Hepatocyte (in vitro differentiated cells): ENCODE results near the gene ABCC11. TPM values are rescaled to one million over a fixed set of nuclear protein-coding genes. Genes with fewer than 3 reads are reported as not detected.

ENCODE experiments used
- DNase-seq: peaks from one replicate; pipeline ENCODE4 v3.0.0-alpha.2; 2016; ENCODE audit warnings: low spot score
- H2AFZ ChIP-seq: fragments of 200-600 bp; sonication (generic); 2 replicates; pipeline ENCODE4 v1.6.0; 2016; ENCODE audit warnings: antibody characterized with exemption, mild to moderate bottlenecking
- H3K27ac ChIP-seq: fragments of 200-600 bp; sonication (generic); 2 replicates; pipeline ENCODE4 v1.5.1; 2016; ENCODE audit warnings: mild to moderate bottlenecking
- H3K27me3 ChIP-seq: fragments of 200-600 bp; sonication (generic); 2 replicates; pipeline ENCODE4 v1.6.1; 2016
- H3K36me3 ChIP-seq: fragments of 200-600 bp; sonication (generic); replicated peaks from 2 replicates; pipeline ENCODE4 v1.5.1; 2016; ENCODE audit warnings: low read depth; ENCODE audit not compliant: insufficient read depth
- H3K4me1 ChIP-seq: fragments of 200-600 bp; sonication (generic); 2 replicates; pipeline ENCODE4 v1.5.1; 2016; ENCODE audit warnings: mild to moderate bottlenecking, moderate library complexity; ENCODE audit not compliant: insufficient read depth
- H3K4me2 ChIP-seq: fragments of 200-600 bp; sonication (generic); 2 replicates; pipeline ENCODE4 v1.6.0; 2016
- H3K4me3 ChIP-seq: fragments of 200-600 bp; sonication (generic); 2 replicates; pipeline ENCODE4 v1.5.1; 2016; ENCODE audit warnings: mild to moderate bottlenecking
- H3K79me2 ChIP-seq: fragments of 200-600 bp; sonication (generic); 2 replicates; pipeline ENCODE4 v1.6.0; 2017; ENCODE audit warnings: mild to moderate bottlenecking
- H3K9me2 ChIP-seq: fragments of 200-600 bp; sonication (generic); replicated peaks from 2 replicates; pipeline ENCODE4 v1.6.0; 2017; ENCODE audit warnings: mild to moderate bottlenecking; ENCODE audit not compliant: insufficient read depth
- H3K9me3 ChIP-seq: fragments of 200-600 bp; sonication (generic); 2 replicates; pipeline ENCODE4 v1.5.1; 2016; ENCODE audit warnings: low read depth, mild to moderate bottlenecking
- H4K20me1 ChIP-seq: fragments of 200-600 bp; sonication (generic); 2 replicates; pipeline ENCODE4 v1.6.0; 2016; ENCODE audit warnings: mild to moderate bottlenecking; ENCODE audit not compliant: insufficient read depth, poor library complexity, severe bottlenecking
- EZH2 ChIP-seq: fragments of 200-600 bp; sonication (generic); IDR thresholded peaks from 2 replicates; pipeline ENCODE4 v1.6.1; 2016; ENCODE audit warnings: antibody characterized with exemption, mild to moderate bottlenecking, borderline replicate concordance
- EZH2phosphoT487 ChIP-seq: fragments of 200-600 bp; sonication (generic); IDR thresholded peaks from one replicate; pipeline ENCODE4 v1.6.1; 2018; ENCODE audit warnings: antibody characterized with exemption, mild to moderate bottlenecking, low read depth, moderate library complexity; ENCODE audit not compliant: unreplicated experiment, severe bottlenecking
- WGBS: methylation state at CpG from one replicate; pipeline ENCODE4 v1.1.6; 2016; ENCODE audit warnings: low lambda C conversion rate; ENCODE audit errors: missing lambda C conversion rate; 5-methylcytosine and 5-hydroxymethylcytosine counted together
- polyA plus RNA-seq: library from polyadenylated mRNA; unstranded; fragments of >200 nt; fragmentation: Nextera tagmentation; extraction: Ambion mirVana; gene quantifications from 2 replicates; pipeline ENCODE4 v1.2.1, GENCODE V29; 2016
- total RNA-seq: library from RNA; depleted of rRNA; stranded (reverse); fragments of >200 nt; gene quantifications from 2 replicates; pipeline ENCODE4 v1.2.3, GENCODE V29; 2014
- TF ChIP-seq, protein P1 (sequence below): fragments of 200-600 bp; sonication (generic); IDR thresholded peaks from 2 replicates; pipeline ENCODE4 v1.5.1; 2016; ENCODE audit warnings: antibody characterized with exemption, mild to moderate bottlenecking; ENCODE audit not compliant: poor library complexity

Gene ABCC11
- 0.88 and 2.0 TPM in 2 replicates for total RNA-seq
- polyA plus RNA-seq: 0.27 and 0.50 TPM in 2 replicates

GRCh38 chr16:48247311-48247710, at the start of gene ABCC11:
TSS of gene ABCC11 (minus strand) at chr16:48247539. CDS start at chr16:48231921, 15,618 bp downstream.
- no peak for TF ChIP-seq EZH2phosphoT487
- H3K27me3 ChIP-seq: no peaks in the 10 kb centered on the region
- DNase-seq: no peak
- peaks cover 53% of the 10 kb centered on the region for H4K20me1 ChIP-seq
- no peaks in the 10 kb centered on the region for H3K9me3 ChIP-seq
- no peaks in the 10 kb centered on the region for H3K9me2 ChIP-seq
- peaks cover 80% of the 10 kb centered on the region for H3K79me2 ChIP-seq
- H3K4me2 ChIP-seq: peak within 1 kb of the TSS; percentile 88
- H3K4me1 ChIP-seq: peaks cover 20% of the 10 kb centered on the region
- WGBS: 65% methylated on average over 4 of the region's 4 CpGs
- H2AFZ ChIP-seq: no peak within 1 kb of the TSS
- no peak within 1 kb of the TSS for H3K27ac ChIP-seq
- no peak within 1 kb of the TSS for H3K4me3 ChIP-seq
- H3K36me3 ChIP-seq: no peaks in the 10 kb centered on the region

DNA sequence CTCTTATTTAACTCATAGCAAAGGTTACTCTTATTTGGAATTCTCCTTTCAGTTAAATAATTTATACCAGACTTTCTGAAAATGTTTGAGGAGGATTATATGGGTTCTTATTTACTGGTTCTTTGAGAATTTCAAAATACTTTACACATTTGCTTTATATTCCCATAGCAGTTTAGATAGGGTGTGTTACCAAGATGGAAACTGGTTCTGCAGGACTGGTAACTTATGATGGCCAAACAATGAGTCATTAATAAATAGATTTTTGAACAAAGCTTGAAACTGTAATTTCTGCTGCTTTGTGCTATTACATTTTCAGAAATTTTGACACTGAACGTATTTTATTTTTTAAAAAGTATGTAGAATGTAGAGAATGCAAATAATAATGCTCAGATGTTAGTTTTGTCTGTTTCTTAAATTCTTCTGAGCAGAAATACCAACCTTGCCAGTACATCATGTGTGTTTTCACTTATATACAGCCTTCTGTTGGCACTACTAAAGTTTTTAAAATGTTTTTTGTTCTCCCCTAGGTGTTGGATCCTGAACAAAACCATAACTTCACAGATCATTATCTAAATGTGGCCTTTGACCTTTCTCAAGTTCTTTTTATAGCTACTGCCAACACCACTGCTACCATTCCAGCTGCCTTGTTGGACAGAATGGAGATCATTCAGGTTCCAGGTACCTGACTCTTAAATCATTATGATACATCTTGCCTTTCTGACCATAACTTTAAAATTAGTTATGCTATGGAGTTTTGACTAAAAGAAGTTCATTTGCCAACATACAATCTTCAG, 48.3 kb upstream of the ABCC11 start:
- H3K9me3 ChIP-seq: no peaks in the 10 kb centered on the region
- H3K79me2 ChIP-seq: peaks cover 10% of the 10 kb centered on the region
- no peak overlapping the region for H2AFZ ChIP-seq
- H3K4me2 ChIP-seq: peak overlapping the region; percentile 11
- no peaks in the 10 kb centered on the region for H3K27me3 ChIP-seq
- H3K27ac ChIP-seq: peak overlapping the region; percentile 8
- H4K20me1 ChIP-seq: no peaks in the 10 kb centered on the region
- no peaks in the 10 kb centered on the region for H3K36me3 ChIP-seq
- WGBS: 91% methylated on average over 1 of the region's 1 CpG
- peaks cover 7% of the 10 kb centered on the region for H3K4me1 ChIP-seq
- no peak for DNase-seq
- no peaks in the 10 kb centered on the region for H3K9me2 ChIP-seq
- TF ChIP-seq, protein P1, sequence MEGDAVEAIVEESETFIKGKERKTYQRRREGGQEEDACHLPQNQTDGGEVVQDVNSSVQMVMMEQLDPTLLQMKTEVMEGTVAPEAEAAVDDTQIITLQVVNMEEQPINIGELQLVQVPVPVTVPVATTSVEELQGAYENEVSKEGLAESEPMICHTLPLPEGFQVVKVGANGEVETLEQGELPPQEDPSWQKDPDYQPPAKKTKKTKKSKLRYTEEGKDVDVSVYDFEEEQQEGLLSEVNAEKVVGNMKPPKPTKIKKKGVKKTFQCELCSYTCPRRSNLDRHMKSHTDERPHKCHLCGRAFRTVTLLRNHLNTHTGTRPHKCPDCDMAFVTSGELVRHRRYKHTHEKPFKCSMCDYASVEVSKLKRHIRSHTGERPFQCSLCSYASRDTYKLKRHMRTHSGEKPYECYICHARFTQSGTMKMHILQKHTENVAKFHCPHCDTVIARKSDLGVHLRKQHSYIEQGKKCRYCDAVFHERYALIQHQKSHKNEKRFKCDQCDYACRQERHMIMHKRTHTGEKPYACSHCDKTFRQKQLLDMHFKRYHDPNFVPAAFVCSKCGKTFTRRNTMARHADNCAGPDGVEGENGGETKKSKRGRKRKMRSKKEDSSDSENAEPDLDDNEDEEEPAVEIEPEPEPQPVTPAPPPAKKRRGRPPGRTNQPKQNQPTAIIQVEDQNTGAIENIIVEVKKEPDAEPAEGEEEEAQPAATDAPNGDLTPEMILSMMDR: no peak
- TF ChIP-seq EZH2phosphoT487 (no peak), EZH2 (no peak)
- H3K4me3 ChIP-seq: no peak overlapping the region

DNA sequence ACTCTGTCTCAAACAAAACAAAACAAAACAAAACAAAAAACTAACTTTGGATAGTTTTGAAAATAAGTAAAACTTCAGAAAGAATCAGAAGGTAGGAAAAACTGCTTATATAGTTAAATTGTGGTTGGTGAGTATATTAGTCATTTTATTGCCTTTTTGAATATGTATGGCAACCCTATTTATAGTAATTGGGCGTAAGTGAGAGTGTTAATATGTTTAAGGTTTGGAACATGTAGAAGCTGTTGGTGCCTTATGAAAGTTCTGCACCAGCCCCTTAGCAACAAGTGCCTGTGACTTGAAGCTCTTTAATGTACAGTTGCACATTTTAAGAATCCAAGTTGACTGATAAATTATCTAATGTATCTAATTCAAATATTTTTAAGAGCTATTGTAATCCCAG, 47.4 kb upstream of the ABCC11 start:
- DNase-seq: no peak
- Histone ChIP-seq H3K4me1 (peaks cover 7% of the 10 kb centered on the region), H4K20me1 (no peaks in the 10 kb centered on the region), H3K9me2 (no peaks in the 10 kb centered on the region), H2AFZ (no peak overlapping the region), H3K9me3 (no peaks in the 10 kb centered on the region), H3K27ac (no peak overlapping the region), H3K4me2 (no peak overlapping the region), H3K79me2 (peaks cover 10% of the 10 kb centered on the region), H3K36me3 (no peaks in the 10 kb centered on the region), H3K27me3 (no peaks in the 10 kb centered on the region), H3K4me3 (no peak overlapping the region)
- WGBS: 95% methylated on average over 1 of the region's 1 CpG
- TF ChIP-seq, protein P1: no peak
- TF ChIP-seq EZH2: no peak
- TF ChIP-seq EZH2phosphoT487: no peak

DNA sequence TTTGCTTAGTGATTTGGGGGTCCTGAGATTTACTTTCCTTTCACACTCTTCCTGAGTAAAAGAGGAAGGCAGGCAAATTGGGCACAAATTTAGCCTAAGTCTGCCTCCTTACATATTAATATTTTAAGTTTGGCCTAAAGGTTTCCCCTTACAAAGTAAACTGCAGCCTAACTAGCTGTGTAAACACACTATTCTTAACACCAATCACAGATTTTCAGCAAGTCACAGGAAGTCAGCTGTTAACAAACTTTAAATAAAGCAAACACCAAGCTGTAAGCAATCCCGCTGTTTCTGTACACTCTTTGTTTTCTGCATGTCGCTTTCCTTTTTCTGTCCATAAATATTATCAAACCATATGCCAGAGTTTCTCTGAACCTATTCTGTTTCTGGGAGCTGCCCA, 45.1 kb upstream of the ABCC11 start:
- H3K79me2 ChIP-seq: peaks cover 19% of the 10 kb centered on the region
- 80% methylated on average over 2 of the region's 2 CpGs for WGBS
- H4K20me1 ChIP-seq: no peaks in the 10 kb centered on the region
- H3K36me3 ChIP-seq: no peaks in the 10 kb centered on the region
- H3K9me2 ChIP-seq: no peaks in the 10 kb centered on the region
- no peak overlapping the region for H3K4me3 ChIP-seq
- H2AFZ ChIP-seq: no peak overlapping the region
- H3K27ac ChIP-seq: no peak overlapping the region
- no peak overlapping the region for H3K4me2 ChIP-seq
- no peaks in the 10 kb centered on the region for H3K9me3 ChIP-seq
- H3K27me3 ChIP-seq: no peaks in the 10 kb centered on the region
- peaks cover 7% of the 10 kb centered on the region for H3K4me1 ChIP-seq
- DNase-seq: no peak
- no peak for TF ChIP-seq EZH2
- TF ChIP-seq, protein P1: no peak
- TF ChIP-seq EZH2phosphoT487: no peak
